A673 (cell line): ENCODE measurements around the gene AP5B1.
"Not testable (repeated sequence)": the region's sequence is repeated elsewhere in the genome, so short reads cannot be mapped to it uniquely, and the experiment has no call there.

Experiments
- CTCF ChIP-seq: fragments of 300-800, 200-600 bp; sonication (generic); conservative IDR thresholded peaks from 2 replicates; pipeline ENCODE4 v1.5.1; 2017; ENCODE audit warnings: low read depth, mild to moderate bottlenecking, antibody characterized with exemption, low read length, moderate library complexity, mixed read lengths
- EZH2 ChIP-seq: fragments of 200-600 bp; sonication (generic); IDR thresholded peaks from 2 replicates; pipeline ENCODE4 v1.6.1; 2017; ENCODE audit warnings: borderline replicate concordance, low read depth, mild to moderate bottlenecking, mixed read lengths, antibody characterized with exemption, low read length; ENCODE audit not compliant: poor library complexity, severe bottlenecking

- not testable (repeated sequence) for TF ChIP-seq CTCF, EZH2
Observed at GRCh38 chr11:65767806-65768205, 13.0 kb downstream of the AP5B1 start.
